ENCODE measurements around the gene TMEM120B. TPM values are rescaled to one million over a fixed set of nuclear protein-coding genes. Genes with fewer than 3 reads are reported as not detected.
"Not testable (repeated sequence)": the region's sequence is repeated elsewhere in the genome, so short reads cannot be mapped to it uniquely, and the experiment has no call there.

The TMEM120B gene
- total RNA-seq, 1 experiment from 2014 or later: 2.9 TPM

DNA sequence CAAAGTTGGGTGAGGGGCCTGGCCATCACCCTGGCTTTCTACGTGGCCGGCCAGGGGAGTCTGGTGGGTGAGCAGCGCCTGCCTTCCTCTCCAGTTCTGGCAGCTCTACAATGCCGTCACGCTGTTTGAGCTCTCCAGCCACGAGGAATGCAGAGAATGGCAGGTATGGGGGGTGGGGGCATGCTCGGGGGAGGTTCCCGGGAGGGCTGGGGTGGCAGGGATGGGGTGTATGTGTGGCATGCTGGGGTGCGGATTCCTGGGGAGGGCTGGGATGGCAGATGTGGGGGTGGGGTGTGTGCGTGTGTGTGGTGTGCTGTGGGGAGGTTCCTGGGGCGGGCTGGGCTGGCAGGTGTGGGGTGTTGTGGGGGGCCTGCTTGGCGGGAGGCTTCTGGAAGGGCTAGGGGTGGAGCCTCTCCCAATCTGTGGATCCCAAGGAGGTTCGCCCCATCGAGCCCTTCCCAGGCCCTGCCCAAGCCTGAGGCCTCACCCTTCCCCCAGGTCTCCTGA is 62.5 kb downstream of the TMEM120B start:
- DNase-seq (ENCODE audit: low read depth): no peak

DNA sequence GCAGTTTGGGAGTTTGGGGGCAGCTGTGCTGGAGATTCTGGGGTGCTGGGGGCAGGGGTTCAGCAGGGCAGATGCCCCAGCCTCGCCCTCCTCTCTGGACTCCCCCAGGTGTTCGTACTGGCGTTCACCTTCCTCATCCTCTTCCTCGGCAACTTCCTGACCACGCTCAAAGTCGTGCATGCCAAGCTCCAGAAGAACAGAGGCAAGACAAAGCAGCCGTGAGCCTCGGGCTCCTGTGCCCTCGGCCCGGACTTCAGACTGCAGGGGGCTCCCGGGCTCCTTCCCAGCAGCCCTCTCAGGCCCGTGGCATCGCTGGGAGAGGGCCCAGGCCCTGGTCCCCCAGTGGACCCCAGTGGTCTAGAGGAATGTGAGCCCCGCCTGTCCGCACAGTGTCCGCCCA is 62.9 kb downstream of the TMEM120B start:
- no peak for DNase-seq (ENCODE audit: low read depth)

DNA sequence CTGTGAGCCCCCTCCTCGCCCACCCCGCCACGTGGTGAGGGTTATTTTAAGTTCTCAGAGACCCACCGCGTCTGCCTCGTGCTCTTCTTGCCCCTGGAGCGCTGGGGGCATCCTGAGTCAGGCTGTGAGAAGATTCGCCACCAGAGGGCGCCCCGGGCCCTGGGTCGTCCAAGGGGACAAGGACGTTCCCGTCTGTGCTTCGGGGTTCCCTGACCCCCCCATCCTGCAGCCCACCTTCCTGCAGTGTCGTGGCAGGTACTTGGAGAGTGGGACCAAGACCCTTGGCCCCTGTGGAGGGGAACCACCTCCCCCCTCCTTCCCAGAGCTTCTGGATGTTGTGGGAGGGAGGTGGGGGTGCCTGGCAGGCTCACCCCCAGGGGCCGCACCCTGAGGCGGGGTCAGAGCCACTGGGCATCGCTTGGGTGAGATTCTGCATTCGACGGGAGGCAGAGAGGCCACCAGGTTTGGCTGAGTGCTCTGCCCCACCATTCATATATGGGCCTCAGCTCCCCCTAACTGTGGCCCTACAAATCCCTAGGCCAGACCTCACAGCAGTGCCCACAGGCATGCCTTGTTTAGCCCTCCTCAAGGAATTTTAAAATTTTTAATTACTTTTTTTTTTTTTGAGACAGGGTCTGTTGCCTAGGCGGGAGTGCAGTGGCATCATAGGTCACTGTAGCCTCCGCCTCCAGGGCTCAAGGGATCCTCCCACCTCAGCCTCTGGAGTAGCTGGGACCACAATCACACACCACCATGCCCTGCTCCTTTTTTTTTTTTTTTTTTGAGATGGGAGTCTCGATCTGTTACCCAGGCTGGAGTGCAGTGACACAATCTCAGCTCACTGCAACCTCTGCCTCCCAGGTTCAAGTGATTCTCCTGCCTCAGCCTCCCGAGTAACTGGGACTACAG is 63.9 kb downstream of the TMEM120B start:
- peak; percentile 43 for DNase-seq (ENCODE audit: low read depth)

DNA sequence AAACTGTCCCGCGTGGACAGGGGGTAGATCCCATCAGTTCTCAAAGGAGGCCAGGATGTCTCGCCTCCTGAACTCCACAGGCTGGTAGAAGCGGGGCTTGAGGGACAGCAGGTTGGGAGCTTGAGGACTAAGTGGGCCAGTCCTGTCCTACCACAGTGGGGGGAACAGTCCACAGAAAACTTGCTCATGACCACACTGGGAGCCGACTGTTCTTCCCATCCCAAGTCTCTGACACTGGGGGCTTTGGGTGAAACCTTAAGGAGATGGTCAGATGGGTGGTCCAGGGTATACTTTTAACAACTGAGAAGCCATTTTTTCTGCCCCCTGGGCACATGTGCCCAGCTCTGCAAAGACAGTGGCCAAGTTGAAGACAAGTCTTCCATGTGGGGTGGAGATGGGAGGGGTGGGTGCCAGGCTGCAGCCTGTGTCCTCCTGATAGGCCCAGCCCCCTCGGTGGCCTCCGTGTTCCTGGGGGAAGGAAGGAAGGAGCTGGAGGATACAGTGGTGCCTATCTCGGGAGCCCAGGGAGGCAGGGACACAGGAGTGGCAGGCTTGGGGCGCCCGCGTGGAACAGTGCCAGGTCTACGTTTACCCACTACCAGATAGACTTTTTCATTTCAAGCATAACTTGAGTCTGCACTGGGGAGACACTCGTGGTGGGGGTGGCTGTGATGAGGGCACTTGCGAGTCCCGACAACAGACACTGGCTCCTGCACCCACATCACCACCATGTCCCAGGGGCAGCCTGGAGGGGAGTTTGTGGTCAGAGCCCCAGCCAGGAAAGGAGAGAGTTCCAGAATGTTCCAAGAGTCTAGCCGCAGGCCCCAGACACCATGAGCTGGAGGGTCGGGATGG is 66.2 kb downstream of the TMEM120B start:
- DNase-seq (ENCODE audit: low read depth): no peak

DNA sequence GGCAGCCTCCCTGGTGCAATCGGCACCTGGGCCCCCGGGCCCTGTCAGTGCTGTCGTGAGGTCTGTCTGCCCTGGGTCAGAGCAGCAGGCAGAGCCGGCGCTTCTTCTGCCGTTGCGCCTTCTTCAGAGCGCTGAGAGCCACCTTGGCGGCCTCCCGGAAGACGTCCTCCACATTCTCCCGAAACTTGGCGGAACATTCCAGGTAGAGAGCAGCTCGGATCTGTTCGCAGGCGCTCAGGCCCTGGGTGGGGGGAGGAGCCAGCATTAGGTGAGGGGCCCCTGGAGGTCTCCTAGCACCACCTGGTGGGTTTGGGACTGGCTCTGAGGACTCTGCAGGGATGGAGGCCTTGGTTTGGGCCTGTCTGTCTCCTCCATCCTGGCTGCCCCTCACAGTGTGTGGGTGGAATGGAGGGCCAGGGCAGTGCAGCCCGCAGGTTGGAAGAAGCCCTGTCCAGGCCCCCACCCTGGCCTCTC is 66.9 kb downstream of the TMEM120B start:
- DNase-seq (ENCODE audit: low read depth): no peak

DNA sequence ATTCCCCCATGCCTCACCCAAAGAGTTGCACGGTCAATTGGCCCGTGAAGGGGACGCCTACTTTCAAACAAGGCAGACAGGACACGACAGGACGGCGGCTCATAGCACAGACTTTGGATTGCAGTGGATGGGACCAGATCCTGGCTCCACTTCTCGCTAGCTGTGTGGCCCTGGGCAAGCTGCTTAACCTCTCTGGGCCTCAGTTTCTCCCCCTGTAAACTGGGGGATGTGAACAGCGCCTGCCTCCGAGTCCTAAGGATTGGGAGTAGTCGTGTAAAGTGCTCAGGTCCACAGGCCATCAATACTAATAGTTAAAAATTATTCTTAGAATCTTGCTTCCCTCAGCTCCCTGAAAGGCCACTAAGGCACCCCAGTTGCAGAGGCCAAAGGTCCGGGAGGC is 67.9 kb downstream of the TMEM120B start:
- DNase-seq (ENCODE audit: low read depth): no peak

DNA sequence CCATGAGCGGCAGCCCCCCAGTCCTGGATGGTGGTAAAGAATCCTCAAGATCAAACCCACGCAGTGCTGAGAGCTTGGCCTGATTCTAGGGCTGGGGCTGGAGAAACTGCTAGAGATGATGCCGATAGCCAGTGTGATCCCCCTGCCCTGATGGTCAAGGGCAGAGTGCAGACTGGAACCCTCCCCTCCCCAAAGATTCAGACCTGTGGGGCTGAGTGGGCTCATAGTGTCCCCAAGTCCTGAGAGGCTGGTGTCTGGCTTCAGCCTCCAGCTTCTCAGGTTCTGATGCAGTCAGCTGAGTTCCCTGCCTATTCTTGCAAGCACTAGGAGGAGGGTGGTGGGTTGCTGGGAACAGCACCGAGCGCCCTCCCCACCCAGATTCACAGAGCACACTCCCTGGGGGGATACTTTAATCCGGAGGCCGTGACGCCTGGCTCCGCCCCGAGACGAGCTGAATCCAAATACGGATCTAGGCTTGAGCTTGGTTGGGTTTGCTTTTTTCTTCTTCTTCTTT is 69.0 kb downstream of the TMEM120B start:
- DNase-seq (ENCODE audit: low read depth): no peak

DNA sequence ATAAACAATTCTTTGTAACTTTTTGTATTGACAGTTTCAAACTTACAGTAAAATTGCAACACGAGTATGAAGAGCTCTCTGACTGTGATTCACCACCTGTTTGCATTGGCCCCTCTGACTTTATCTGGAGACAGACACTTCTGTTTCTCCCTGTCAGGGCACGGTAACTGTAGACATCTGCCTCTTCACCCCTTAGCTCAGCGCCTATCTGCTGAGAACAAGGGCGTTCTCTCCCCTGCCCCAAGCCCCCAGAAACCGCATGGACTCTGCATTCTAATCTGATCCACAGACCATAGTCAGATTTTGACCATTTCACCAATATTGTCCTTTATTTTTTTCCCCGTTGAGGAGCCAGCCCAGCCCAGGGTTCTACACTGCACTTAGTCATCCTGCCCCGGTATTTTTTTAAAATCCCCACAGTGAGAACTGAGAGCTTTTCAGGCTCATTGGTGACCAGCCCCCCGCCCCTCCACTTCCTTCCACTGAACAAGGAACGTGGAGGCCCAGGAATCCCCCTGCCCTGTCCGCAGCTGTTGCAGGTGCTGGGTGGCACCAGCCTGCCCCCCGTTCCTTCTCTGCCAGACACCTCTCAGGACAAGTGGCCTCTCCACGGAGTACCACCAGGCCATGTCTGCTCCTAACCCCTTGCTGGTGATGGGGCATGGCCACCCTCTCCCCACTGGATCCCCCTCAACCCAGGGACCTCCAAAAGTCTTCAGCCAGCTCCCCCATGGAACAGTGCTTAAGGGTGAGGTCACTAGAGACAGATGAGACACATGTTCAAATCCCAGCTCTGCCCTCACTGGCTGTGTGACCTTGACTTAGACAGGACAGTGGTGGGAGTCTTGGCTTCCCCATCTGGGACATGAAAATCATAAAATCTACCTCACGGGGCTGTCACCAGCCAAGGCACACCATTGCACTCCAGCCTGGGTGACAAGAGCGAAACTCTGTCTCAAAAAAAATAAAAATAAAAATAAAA is 69.7 kb downstream of the TMEM120B start:
- DNase-seq (ENCODE audit: low read depth): no peak

DNA sequence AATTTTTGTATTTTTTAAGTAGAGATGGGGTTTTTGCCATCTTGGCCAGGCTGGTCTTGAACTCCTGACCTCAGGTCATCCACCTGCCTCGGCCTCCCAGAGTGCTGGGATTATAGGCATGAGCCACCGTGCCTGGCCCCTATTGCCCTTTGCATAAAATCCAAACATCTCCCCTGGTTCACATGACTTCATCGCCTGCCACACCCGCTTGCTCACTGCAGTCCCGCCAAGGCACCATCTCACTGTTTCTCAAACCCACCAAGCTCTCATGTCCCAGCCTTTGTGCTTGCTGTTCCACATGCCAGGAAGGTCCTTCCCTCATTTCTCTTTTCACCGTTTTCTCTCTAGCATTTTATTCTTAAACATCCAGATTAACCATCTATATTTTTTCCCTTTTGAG is 71.2 kb downstream of the TMEM120B start:
- DNase-seq (ENCODE audit: low read depth): no peak

DNA sequence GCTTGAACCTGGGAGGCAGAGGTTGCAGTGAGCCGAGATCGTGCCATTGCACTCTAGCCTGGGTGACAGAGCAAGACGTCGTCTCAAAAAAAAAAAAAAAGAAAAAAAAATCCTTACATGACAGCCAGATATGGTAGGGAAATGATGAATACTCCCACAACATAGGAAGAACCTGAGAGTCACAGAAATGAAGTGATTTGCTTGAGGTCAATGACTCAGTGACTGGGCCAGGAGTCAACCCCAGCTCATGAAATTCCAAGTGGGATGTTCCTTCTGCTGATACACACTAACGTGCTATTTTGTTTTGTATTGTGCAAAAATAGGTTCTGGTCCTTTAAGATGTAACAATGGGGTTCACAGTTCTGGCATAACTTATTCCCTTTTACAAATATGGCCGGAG is 71.9 kb downstream of the TMEM120B start:
- DNase-seq (ENCODE audit: low read depth): peak; percentile 88

DNA sequence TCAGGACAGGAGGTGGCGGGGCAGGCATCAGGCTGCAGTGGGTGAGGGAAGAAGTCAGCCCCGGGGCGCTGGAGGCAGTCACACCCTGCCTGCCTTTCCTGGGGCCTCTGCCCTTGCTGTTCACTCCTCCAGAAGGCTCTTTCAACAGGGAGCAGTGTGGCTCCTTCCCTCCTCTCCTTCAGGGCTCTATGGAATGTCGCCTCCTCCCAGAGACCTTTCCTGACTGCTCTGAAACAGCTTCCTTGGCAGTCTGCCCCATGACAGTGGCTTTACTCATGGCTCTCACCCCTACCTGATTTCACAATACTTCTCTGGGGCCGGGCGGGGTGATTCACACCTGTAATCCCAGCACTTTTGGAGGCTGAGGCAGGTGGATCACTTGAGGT is 73.9 kb downstream of the TMEM120B start:
- peak; percentile 91 for DNase-seq (ENCODE audit: low read depth)

DNA sequence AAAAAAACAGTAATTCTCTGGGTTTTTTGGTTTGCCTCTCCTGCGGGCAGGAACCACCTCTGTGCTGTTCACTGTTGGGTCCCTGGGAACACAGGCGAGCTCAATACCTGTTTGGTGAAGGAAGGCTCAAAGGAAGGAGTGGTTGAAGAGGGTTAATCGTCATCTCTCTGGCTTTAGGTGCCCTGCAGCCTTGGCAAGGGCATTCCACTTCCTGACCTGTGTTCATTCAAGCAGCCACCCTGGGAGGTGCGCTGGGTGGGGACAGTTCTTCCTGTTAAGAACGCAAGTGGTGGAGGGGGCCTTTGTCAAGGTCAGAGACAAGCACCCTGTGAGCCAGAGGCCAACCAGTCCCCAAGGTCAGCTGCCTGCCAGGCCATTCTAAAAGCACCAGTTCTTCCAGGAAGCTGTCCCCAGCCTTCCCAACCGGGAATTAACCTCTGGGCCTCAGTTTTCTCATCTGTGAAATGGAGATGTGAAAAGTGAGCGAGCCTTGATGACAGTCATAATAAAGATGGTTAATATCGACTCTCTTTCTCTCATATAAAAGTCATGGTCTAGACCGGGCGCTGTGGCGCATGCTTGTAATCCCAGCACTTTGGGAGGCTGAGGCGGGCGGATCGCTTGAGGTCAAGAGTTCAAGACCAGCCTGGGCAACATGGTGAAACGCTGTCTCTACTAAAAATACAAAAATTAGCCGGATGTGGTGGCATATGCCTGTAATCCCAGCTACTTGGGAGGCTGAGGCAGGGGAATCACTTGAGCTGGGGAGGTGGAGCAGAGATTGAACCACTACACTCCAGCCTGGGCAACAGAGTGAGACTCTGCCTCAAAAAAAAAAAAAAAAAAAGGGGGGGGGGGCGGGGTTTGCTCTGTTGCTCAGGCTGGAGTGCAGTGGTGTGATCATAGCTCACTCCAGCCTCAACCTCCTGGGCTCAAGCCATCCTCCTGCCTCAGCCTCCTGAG is 74.8 kb downstream of the TMEM120B start:
- DNase-seq (ENCODE audit: low read depth): no peak

DNA sequence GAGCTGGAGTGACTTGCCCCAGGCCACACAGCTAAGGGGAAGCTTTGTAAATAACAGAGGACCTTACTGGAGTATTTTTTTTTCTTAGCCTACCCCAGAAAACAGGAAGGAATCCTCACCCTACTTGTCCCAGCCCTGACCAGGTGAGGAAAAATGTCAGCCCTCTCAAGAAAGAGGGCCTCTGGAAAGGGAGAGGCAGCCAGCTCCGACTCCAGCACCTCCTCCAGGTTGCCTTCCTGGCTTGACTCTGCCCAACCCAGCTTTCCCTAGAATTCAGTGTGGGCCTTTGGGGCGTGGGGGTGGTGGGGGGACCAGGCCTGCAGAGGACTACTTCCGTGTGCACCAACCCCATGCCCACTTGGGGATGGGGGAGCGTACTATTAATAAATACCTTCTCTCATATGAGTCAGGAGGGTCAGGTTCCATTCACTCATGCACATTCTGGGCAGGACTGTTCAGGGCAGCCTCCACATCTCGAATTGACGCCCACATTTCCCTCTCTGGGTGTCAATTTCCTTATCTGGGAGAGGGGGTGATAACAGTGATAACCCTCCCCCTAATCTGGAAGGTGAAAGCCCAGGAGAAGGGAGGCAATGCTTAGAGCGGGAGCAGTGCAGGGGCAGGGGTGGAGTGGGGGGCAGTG is 75.7 kb downstream of the TMEM120B start:
- DNase-seq (ENCODE audit: low read depth): no peak

DNA sequence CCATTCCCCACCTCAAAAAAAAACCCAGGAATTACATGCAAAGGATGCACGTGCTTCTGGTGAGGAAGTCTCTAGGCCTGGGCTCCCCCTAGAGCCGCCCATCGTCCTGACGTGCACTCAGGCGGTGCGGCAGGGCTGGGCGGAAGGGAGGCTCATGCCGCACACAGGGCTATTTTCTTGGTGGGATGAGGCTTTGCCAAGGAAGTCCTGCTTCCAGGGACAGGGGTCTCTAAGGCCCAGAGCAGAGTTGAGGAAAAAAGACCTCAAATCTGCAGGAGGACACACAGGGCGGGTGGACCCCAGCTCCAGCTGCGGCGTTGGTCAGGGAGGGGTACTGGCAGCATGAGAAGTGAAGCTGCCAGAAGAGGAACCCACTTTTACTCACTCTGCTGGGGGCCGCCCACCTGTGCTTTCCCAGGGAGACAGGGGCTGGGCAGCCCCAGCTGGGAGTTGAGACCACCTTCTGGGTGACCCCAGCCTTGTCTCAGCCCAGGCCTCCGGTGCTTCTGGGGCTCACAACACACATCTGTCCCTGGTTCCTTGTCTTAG is 76.8 kb downstream of the TMEM120B start:
- DNase-seq (ENCODE audit: low read depth): no peak

DNA sequence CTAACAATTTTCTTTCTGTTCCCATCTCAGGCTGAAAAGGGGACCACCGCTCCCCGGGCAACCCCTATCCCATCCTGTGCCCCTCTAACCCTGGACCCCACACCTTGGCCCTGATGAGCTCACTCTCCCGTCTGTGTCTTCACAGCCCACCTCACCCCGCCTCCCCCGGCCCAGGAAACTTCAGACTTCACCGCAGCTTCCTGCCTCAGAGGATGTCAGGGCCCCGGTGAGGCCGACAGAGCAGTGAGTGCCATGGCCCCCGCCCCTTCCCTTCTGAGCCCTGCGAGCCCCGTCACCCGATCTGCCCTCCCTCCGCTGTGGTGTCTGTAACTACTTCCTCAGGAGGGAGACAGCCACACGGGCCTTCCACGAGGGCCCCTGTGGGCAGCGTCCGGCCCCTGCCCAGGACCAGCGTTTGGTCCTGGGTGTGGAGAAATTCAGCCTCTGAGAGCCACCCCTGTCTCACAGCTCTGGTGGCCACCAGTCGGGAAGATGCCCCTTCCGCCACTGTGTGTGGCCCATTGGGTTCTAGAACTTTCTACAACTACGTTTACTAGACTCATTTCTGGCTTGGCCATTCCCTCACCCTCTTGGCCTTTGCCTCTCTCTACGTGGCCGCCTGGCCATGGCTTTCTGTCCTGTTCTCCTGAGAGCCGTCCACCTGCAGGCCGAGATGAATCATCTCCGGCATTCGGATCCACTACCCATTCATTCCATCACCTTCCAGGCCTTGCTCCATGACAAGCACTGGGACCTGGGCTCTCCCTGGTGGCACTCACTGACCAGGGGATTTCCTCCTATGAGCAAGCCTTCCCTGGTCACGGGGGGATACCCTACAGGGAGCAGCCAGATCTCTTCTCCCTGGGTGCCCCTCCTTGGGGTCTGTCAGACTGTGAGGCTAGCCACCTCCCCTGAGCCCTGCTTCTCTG is 77.5 kb downstream of the TMEM120B start:
- no peak for DNase-seq (ENCODE audit: low read depth)

DNA sequence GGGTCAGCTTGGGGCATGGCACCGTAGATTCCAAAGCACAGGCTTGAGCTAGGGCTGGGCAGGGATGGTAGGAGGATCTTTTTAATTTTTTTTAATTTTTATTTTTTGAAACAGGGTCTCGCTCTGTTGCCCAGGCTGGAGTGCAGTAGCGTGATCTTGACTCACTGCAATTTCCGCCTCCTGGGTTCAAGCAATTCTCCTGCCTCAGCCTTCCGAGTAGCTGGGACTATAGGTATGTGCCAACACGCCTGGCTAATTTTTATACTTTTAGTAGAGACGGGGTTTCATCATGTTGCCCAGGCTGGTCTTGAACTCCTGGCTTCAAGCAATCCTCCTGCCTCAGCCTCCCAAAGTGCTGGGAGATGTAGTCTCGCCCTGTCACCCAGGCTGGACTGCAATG is 78.2 kb downstream of the TMEM120B start:
- DNase-seq (ENCODE audit: low read depth): not testable (repeated sequence)

DNA sequence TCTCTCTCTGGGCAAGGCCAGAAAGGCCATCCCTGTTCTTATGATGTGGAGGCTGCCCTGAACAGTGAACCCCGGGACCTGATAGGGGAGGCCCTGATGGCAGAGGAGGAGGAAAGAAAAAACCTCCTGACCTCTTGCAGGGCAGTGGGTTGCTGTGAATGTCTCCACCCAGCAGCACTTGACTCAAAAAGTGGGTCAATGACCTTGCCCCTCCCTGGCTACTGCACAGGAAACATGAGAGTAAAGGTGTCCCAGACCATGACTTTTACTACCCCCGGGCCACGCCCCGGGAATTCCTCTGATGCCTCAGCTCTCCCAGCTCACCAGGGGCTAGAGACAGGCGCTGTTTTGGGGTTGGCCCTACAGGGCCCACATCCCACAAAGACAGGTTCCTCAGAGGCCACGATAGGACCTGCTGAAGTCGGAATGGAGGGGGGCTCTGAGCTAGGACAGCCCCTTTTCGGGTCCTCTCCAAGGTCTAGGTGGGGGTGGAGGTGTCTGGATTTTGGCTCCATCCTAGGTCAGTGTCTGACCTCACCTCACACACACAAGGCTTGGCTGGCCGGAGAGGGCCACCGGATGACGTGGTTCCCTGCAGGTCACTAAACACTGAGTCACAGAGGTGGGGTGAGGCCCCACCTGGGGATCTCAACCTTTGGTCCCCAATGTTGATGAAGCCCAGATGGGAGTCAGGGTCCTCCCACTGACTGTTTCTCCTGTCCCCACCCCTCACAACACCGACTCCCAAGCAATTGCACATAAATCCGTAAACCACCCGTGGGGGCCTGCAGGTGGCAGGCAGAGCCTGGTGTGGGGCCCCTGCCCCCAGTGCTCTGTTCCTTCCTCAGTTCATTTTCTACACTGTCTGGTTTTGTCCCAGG is 79.4 kb downstream of the TMEM120B start:
- DNase-seq (ENCODE audit: low read depth): no peak

Data from RPMI7951 (cell line).